CD4-positive, alpha-beta T cell (primary cell): ENCODE results near the gene NPSR1. TPM values are rescaled to one million over a fixed set of nuclear protein-coding genes. Genes with fewer than 3 reads are reported as not detected.

ENCODE experiments used
- ATAC-seq: fragments of 200-7000 bp; cut with Tn5 transposase; one replicate; pipeline ENCODE4 v1.10.0; 2022; ENCODE audit warnings: mild to moderate bottlenecking; ENCODE audit not compliant: poor library complexity
- CTCF ChIA-PET: fragments of 350-600 bp; sonication (Branson Sonifier 250); formaldehyde crosslinking; loops from one replicate; lab custom pipeline; 2021; ENCODE audit warnings: antibody characterized with exemption, inconsistent platforms; lab: Charles Lee
- POLR2A ChIA-PET: fragments of 350-600 bp; sonication (Branson Sonifier 250); formaldehyde crosslinking; loops from one replicate; lab custom pipeline; 2021; ENCODE audit warnings: antibody characterized with exemption, inconsistent platforms; lab: Charles Lee
- DNase-seq, 14 experiments: peaks; one replicate each; pipeline ENCODE4 v3.0.0-alpha.2; 2013 to 2020; ENCODE audit warnings: mixed read lengths in 2 of 14
- H3K27ac ChIP-seq, 2 donors: one replicate each; pipeline versions ENCODE4 v1.5.1 to v1.7.0; 2013; ENCODE audit warnings: low read length in 2 of 2, low read depth in 1 of 2, mild to moderate bottlenecking in 1 of 2
- H3K27me3 ChIP-seq, 2 experiments: 1 replicate in 1 of 2; 2 replicates in 1 of 2; pipeline versions ENCODE4 v1.6.1 to v1.7.0; 2013; ENCODE audit warnings: low read length in 2 of 2, control low read depth in 1 of 2, mild to moderate bottlenecking in 1 of 2, moderate library complexity in 1 of 2; ENCODE audit not compliant: insufficient read depth in 2 of 2, control insufficient read depth in 1 of 2
- H3K36me3 ChIP-seq: one replicate; pipeline ENCODE4 v1.6.1; 2013; ENCODE audit warnings: low read length, control low read depth; ENCODE audit not compliant: insufficient read depth
- H3K4me1 ChIP-seq: one replicate; pipeline ENCODE4 v1.6.1; 2013; ENCODE audit warnings: low read length, control low read depth; ENCODE audit not compliant: insufficient read depth
- H3K4me3 ChIP-seq: one replicate; pipeline ENCODE4 v1.5.1; 2013; ENCODE audit warnings: mild to moderate bottlenecking, low read length, moderate library complexity
- H3K9me3 ChIP-seq, 2 experiments: 1 replicate in 1 of 2; 2 replicates in 1 of 2; pipeline versions ENCODE4 v1.6.1 to v1.7.0; 2013; ENCODE audit warnings: low read length in 2 of 2, mild to moderate bottlenecking in 2 of 2, control low read depth in 1 of 2, moderate library complexity in 1 of 2; ENCODE audit not compliant: control insufficient read depth in 1 of 2, insufficient read depth in 1 of 2
- H3K27ac Mint-ChIP-seq: one replicate; pipeline ENCODE4 v1.8.0; 2020; ENCODE audit warnings: mixed read lengths
- H3K27me3 Mint-ChIP-seq: one replicate; pipeline ENCODE4 v1.8.0; 2021; ENCODE audit warnings: mixed read lengths
- H3K36me3 Mint-ChIP-seq: one replicate; pipeline ENCODE4 v1.8.0; 2021; ENCODE audit warnings: low read depth, mixed read lengths
- H3K4me1 Mint-ChIP-seq: one replicate; pipeline ENCODE4 v1.8.0; 2021; ENCODE audit warnings: low read depth, mixed read lengths
- H3K4me3 Mint-ChIP-seq: one replicate; pipeline ENCODE4 v1.8.0; 2020; ENCODE audit warnings: mild to moderate bottlenecking, mixed read lengths
- H3K9me3 Mint-ChIP-seq: one replicate; pipeline ENCODE4 v1.8.0; 2020; ENCODE audit warnings: mixed read lengths
- CTCF ChIP-seq: fragments of 200-600 bp; IDR thresholded peaks from one replicate; pipeline ENCODE4 v1.8.0; 2022; ENCODE audit warnings: antibody characterized with exemption, mild to moderate bottlenecking
- intact Hi-C, 2 experiments: fragments of 100-400 bp; cut with DNase I in 1 of 2; cut with micrococcal nuclease in 1 of 2; formaldehyde crosslinking; loops; one replicate each; pipeline versions ENCODE4 v1.15.1 to v1.9.0; 2023 to 2025; cut with DNase I, micrococcal nuclease
- total RNA-seq, 174 experiments: library from RNA in 2 of 174; stranded (reverse) in 2 of 174; gene quantifications; one replicate each; pipeline ENCODE4 v1.2.3 and lab custom pipeline; 2021 to 2026

Gene NPSR1
- total RNA-seq, 2 experiments from 2014 or later = not detected

- Histone ChIP-seq H3K36me3 (no peaks in the 10 kb centered on the region), H3K4me3 (no peak overlapping the region), H3K9me3 (no peaks in the 10 kb centered on the region), H3K27me3 (no peaks in the 10 kb centered on the region), H3K4me1 (no peaks in the 10 kb centered on the region), H3K27ac (no peak overlapping the region)
- ChIA-PET POLR2A (no interaction called here), CTCF (no interaction called here)
- Mint-ChIP-seq H3K4me1 (no peaks in the 10 kb centered on the region), H3K27ac (no peak overlapping the region), H3K9me3 (no peaks in the 10 kb centered on the region), H3K36me3 (no peaks in the 10 kb centered on the region), H3K4me3 (no peak overlapping the region), H3K27me3 (peaks cover 13% of the 10 kb centered on the region)
- DNase-seq (no peak), ATAC-seq (no peak)
- no peak for TF ChIP-seq CTCF
- intact Hi-C loops = no loop called here
These were observed 173.4 kb downstream of the NPSR1 start for GRCh38 chr7:34831436-34831835.

GRCh38 chr7:34832020-34832419 lies 174.0 kb downstream of the NPSR1 start:
- Histone ChIP-seq H3K9me3 (no peaks in the 10 kb centered on the region), H3K27me3 (no peaks in the 10 kb centered on the region), H3K36me3 (no peaks in the 10 kb centered on the region), H3K27ac (no peak overlapping the region), H3K4me3 (no peak overlapping the region), H3K4me1 (no peaks in the 10 kb centered on the region)
- ChIA-PET POLR2A (no interaction called here), CTCF (no interaction called here)
- no peak for ATAC-seq
- Mint-ChIP-seq H3K27me3 (peaks cover 13% of the 10 kb centered on the region), H3K9me3 (no peaks in the 10 kb centered on the region), H3K4me1 (no peaks in the 10 kb centered on the region), H3K4me3 (no peak overlapping the region), H3K27ac (no peak overlapping the region), H3K36me3 (no peaks in the 10 kb centered on the region)
- no peak for TF ChIP-seq CTCF
- intact Hi-C loops = no loop called here
- DNase-seq = no peak

GRCh38 chr7:34835901-34836600 lies 178.0 kb downstream of the NPSR1 start:
- TF ChIP-seq CTCF = no peak
- no peak overlapping the region for H3K27ac ChIP-seq
- H3K36me3 Mint-ChIP-seq = no peaks in the 10 kb centered on the region

More at GRCh38 chr7:34835901-34836600, 178.0 kb downstream of the NPSR1 start:
- no peaks in the 10 kb centered on the region for H3K4me1 ChIP-seq
- no peaks in the 10 kb centered on the region for H3K36me3 ChIP-seq
- Mint-ChIP-seq H3K4me3 (no peak overlapping the region), H3K27ac (no peak overlapping the region), H3K9me3 (no peaks in the 10 kb centered on the region), H3K4me1 (no peaks in the 10 kb centered on the region), H3K27me3 (peaks cover 29% of the 10 kb centered on the region)
- CTCF ChIA-PET = no interaction called here
- POLR2A ChIA-PET = no interaction called here
- no peaks in the 10 kb centered on the region for H3K9me3 ChIP-seq
- no peak for ATAC-seq
- H3K27me3 ChIP-seq = no peaks in the 10 kb centered on the region
- intact Hi-C loops = no loop called here
- no peak overlapping the region for H3K4me3 ChIP-seq
- no peak for DNase-seq
